HG02885 (cell line): ENCODE data around the gene PSAP.
A peak's percentile ranks its signal among the peaks of the same experiment; 100 is the strongest.
"Not testable (repeated sequence)": the region's sequence is repeated elsewhere in the genome, so short reads cannot be mapped to it uniquely, and the experiment has no call there.

Experiments
- ATAC-seq: cut with Tn5 transposase; IDR thresholded peaks from one replicate; pipeline ENCODE4 v1.9.1; 2021; ENCODE audit warnings: mild to moderate bottlenecking; ENCODE audit not compliant: unreplicated experiment, poor library complexity

Gene PSAP

GRCh38 chr10:71874680-71875354 is 23.8 kb upstream of the PSAP start:
- not testable (repeated sequence) for ATAC-seq

GRCh38 chr10:71873582-71874211 is 22.6 kb upstream of the PSAP start:
- ATAC-seq, result peak; percentile 97

GRCh38 chr10:71869601-71870000 is 18.6 kb upstream of the PSAP start:
- not testable (repeated sequence) for ATAC-seq

GRCh38 chr10:71868192-71868697 is 17.2 kb upstream of the PSAP start:
- no peak for ATAC-seq

GRCh38 chr10:71865561-71866041 is 14.6 kb upstream of the PSAP start:
- no peak for ATAC-seq

GRCh38 chr10:71864911-71865361 is 13.9 kb upstream of the PSAP start:
- ATAC-seq, result no peak

- no peak for ATAC-seq
Observed at GRCh38 chr10:71863203-71863602, 12.2 kb upstream of the PSAP start.

GRCh38 chr10:71860243-71861029 is 9.4 kb upstream of the PSAP start:
- no peak for ATAC-seq

GRCh38 chr10:71857934-71858890 is 7.2 kb upstream of the PSAP start:
- no peak for ATAC-seq

GRCh38 chr10:71856619-71857018 is 5.6 kb upstream of the PSAP start:
- ATAC-seq, result no peak

- ATAC-seq, result no peak
Observed at GRCh38 chr10:71854031-71854430, 3.0 kb upstream of the PSAP start.

- ATAC-seq, result no peak
Observed at GRCh38 chr10:71852355-71852937, 1.4 kb upstream of the PSAP start.

- ATAC-seq, result not testable (repeated sequence)
Observed at GRCh38 chr10:71851465-71852095, 529 bp upstream of the PSAP start.

GRCh38 chr10:71850021-71850742 is 869 bp downstream of the PSAP start:
- no peak for ATAC-seq

GRCh38 chr10:71849461-71849908 is 1.6 kb downstream of the PSAP start:
- no peak for ATAC-seq

GRCh38 chr10:71848325-71849275 is 2.5 kb downstream of the PSAP start:
- no peak for ATAC-seq

- ATAC-seq, result no peak
Observed at GRCh38 chr10:71847418-71847817, 3.6 kb downstream of the PSAP start.
